Measurements from ENCODE around the gene PEPD. TPM values are rescaled to one million over a fixed set of nuclear protein-coding genes. Genes with fewer than 3 reads are reported as not detected.

PEPD gene
- total RNA-seq, 2 experiments from 2014 or later, result 26.9 to 37.4 TPM

DNA sequence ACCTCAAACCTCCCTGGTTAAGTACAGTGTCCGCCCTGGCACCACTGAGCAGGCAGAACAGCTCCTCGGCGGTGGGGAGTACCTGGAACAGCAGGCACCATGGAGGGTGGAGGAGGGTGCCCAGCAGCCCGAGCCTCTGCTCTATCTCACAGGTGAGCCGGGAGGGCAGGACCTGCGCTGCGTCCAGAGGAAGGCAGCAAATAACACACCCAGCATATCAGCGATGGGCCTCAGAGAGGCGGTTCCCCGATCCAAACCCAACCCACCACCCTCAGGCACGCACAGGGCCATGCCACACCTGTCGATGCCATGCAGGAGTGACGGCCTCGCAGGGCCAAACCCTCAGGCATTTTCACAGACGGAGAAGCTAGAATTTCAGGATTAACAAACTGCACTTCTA is 11.8 kb downstream of the PEPD start:
- no peaks in the 10 kb centered on the region for H3K27me3 Mint-ChIP-seq
- H3K4me1 Mint-ChIP-seq, result peaks cover 3% of the 10 kb centered on the region
- no peaks in the 10 kb centered on the region for H3K9me3 Mint-ChIP-seq (ENCODE audit: low read depth)
- H3K4me3 Mint-ChIP-seq, result no peak overlapping the region
- POLR2A ChIA-PET, result no interaction called here
- CTCF ChIA-PET, result interaction anchor here (0.6 kb wide), 1 partner anchor 165 kb away, joined by 3 read pairs; no protein-coding TSS in a partner anchor
- ATAC-seq (no peak), DNase-seq (no peak)
- H3K27ac Mint-ChIP-seq, result no peak overlapping the region
- intact Hi-C loops (cut with DNase I, micrococcal nuclease), result no loop called here
- H3K36me3 Mint-ChIP-seq (ENCODE audit: low read depth), result peaks cover 5% of the 10 kb centered on the region

DNA sequence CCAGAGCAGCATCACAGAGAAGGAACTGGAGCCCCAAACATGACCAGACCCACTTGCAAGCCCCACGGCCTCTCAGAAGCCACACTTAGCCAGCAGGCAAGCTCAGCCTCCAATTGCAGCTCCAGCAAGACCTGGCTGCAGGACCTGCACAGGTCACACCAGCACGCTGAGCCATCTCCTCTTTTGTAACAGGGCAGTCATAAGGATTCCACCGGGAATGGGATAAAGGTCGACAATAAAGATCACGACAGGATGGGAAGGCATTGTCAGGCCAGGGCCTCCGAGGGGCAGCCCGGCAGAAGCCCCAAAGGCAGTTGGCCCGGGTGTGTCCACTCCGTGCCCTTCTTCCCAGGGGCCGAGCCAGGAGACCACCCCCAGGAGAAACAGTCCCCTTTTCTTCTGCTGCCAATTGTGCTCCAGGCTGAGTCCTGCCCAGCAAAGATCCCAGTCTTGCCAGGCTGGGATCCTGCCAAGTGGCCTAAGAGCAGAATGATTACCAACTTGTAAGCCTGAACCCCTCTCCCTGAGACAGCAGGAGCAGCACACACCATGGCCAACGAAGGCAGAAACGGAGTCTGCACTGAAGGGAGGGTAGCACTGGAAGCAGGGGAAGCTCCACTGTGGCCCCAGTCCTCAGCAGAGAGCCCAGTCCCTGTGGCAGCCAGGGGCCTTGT is 12.5 kb downstream of the PEPD start:
- Mint-ChIP-seq H3K4me1 (no peaks in the 10 kb centered on the region), H3K36me3 (ENCODE audit: low read depth) (peaks cover 5% of the 10 kb centered on the region), H3K27me3 (no peaks in the 10 kb centered on the region), H3K27ac (no peak overlapping the region), H3K4me3 (no peak overlapping the region), H3K9me3 (ENCODE audit: low read depth) (no peaks in the 10 kb centered on the region)
- intact Hi-C loops (cut with DNase I, micrococcal nuclease), result no loop called here
- CTCF ChIA-PET, result interaction anchor here (0.7 kb wide), 1 partner anchor 63 kb away, joined by 3 read pairs; no protein-coding TSS in a partner anchor
- POLR2A ChIA-PET, result no interaction called here
- DNase-seq (no peak), ATAC-seq (no peak)

DNA sequence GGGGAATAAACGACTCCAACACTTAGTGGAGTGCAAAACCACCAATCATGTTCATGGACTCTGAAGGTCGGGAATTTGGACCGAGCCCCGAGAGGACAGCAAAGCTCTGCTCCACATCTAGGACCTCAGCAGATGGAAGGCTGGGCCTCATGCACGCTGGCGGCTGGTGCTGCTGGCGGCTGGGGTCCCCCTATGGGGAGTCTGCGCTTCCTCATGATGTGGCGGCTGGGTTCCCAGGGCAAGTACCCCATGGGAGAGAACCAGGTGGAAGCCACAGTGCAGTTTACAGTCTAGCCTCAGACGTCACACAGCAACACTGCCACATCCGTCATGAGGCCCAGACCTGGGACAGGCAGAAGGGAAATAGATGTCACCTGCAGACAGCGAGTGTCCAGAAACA is 13.2 kb downstream of the PEPD start:
- Mint-ChIP-seq H3K4me1 (no peaks in the 10 kb centered on the region), H3K27ac (no peak overlapping the region), H3K9me3 (ENCODE audit: low read depth) (no peaks in the 10 kb centered on the region), H3K27me3 (no peaks in the 10 kb centered on the region), H3K36me3 (ENCODE audit: low read depth) (peaks cover 5% of the 10 kb centered on the region), H3K4me3 (no peak overlapping the region)
- ATAC-seq (no peak), DNase-seq (no peak)
- ChIA-PET CTCF (no interaction called here), POLR2A (no interaction called here)
- intact Hi-C loops (cut with DNase I, micrococcal nuclease), result no loop called here

DNA sequence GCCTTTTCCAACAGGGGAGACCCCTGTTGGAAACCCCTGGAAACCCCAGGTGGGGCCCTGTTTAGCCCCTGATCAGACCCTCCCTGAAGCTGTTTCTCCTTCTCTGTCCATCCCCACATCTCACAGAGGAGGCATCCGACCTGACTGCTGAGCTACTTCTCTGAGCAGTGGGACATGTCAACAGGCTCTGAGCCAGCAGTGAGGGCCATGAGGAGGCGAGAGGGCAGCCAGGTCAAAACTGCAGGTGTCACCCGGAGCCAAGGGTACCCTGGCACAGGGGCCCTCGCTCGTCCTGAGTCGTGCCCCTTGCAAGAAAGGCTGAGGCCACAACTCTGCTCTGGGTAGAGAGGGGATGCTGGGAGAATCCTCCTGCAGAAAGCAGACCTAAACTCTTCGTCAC is 13.6 kb downstream of the PEPD start:
- ChIA-PET CTCF (no interaction called here), POLR2A (no interaction called here)
- no peaks in the 10 kb centered on the region for H3K9me3 Mint-ChIP-seq (ENCODE audit: low read depth)
- no peak for DNase-seq
- H3K36me3 Mint-ChIP-seq (ENCODE audit: low read depth), result peaks cover 3% of the 10 kb centered on the region
- ATAC-seq, result no peak
- no peaks in the 10 kb centered on the region for H3K4me1 Mint-ChIP-seq
- no peak overlapping the region for H3K27ac Mint-ChIP-seq
- intact Hi-C loops (cut with DNase I, micrococcal nuclease), result no loop called here
- no peak overlapping the region for H3K4me3 Mint-ChIP-seq
- no peaks in the 10 kb centered on the region for H3K27me3 Mint-ChIP-seq

DNA sequence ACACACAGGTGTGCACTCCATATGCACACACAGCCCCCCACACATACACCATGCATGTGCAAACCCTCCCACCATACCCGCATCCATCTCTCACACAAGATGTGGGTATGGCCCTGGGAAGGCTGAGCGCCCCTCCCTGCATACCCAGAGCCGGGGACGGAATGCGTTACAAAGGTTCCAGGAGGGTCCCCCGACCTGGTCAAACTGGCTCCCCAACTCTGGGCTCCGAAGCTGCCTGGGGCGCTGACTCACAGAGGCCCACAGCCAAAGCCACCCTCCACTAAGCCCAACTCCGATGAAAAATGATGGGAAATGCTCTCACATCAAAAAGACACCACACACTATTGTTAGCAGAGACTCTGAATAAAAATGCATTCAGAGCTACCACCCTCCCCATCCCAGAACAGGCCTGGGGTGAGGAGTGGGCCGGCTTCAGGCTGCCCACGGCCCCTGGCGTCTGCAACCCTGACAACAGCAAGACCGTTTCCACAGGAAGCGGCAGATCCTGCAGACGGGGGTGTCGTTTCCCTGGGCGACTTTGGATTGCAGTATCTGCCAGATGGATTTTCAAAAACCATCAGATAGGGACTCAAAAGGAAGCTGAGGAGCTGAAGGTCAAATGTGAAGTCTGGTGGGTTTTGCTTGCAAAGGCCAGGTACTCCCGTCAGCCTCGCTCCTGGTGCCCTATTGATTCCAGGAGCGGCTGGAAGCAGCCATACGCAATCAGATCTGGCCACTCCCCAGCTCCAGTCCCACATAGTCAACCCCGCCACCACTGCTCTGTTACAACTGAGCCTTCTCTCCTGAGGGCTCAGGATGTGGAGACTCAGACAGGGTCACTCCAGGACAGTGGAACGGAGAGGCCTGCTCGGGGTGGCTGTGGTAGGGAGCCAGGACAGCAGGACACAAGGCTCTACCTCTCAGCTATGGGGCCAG is 14.3 kb downstream of the PEPD start:
- peaks cover 3% of the 10 kb centered on the region for H3K36me3 Mint-ChIP-seq (ENCODE audit: low read depth)
- CTCF ChIA-PET, result no interaction called here
- no peaks in the 10 kb centered on the region for H3K4me1 Mint-ChIP-seq
- intact Hi-C loops (cut with DNase I, micrococcal nuclease), result no loop called here
- no peak overlapping the region for H3K4me3 Mint-ChIP-seq
- no peak for ATAC-seq
- no peak for DNase-seq
- H3K9me3 Mint-ChIP-seq (ENCODE audit: low read depth), result no peaks in the 10 kb centered on the region
- no peaks in the 10 kb centered on the region for H3K27me3 Mint-ChIP-seq
- no peak overlapping the region for H3K27ac Mint-ChIP-seq
- POLR2A ChIA-PET, result no interaction called here

DNA sequence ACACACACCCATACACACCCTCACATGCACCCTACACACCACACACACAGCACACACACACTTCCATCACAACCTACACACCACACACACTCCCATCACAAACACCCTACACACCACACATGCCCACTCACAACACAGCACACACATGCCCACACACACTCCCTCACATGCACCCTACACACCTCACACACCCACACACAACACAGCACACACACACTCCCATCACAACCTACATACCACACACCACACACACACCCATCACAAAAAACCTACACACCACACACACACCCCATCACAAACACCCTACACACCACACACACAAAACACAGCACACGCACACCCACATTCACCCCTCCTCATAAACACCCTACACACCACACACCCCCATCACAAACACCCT is 15.1 kb downstream of the PEPD start:
- Mint-ChIP-seq H3K4me1 (no peaks in the 10 kb centered on the region), H3K27ac (no peak overlapping the region), H3K27me3 (no peaks in the 10 kb centered on the region), H3K9me3 (ENCODE audit: low read depth) (no peaks in the 10 kb centered on the region), H3K36me3 (ENCODE audit: low read depth) (peaks cover 3% of the 10 kb centered on the region), H3K4me3 (no peak overlapping the region)
- intact Hi-C loops (cut with DNase I, micrococcal nuclease), result no loop called here
- ChIA-PET CTCF (no interaction called here), POLR2A (no interaction called here)
- no peak for ATAC-seq
- no peak for DNase-seq

DNA sequence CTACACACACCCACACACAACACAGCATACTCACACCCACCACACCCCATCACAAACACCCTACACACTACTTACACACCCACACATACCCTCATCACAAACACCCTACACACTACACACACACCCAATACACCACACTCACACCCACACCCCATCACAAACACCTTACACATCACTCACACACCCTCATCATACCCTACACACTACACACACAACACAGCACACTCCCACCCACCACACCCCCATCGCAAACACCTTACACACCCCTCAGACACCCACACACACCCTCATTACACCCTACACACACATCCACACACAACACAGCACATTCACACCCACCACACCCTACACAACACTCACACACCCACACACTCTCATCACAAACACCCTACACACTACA is 15.8 kb downstream of the PEPD start:
- H3K4me3 Mint-ChIP-seq, result no peak overlapping the region
- no peaks in the 10 kb centered on the region for H3K9me3 Mint-ChIP-seq (ENCODE audit: low read depth)
- intact Hi-C loops (cut with DNase I, micrococcal nuclease), result no loop called here
- H3K27ac Mint-ChIP-seq, result no peak overlapping the region
- POLR2A ChIA-PET, result no interaction called here
- H3K27me3 Mint-ChIP-seq, result no peaks in the 10 kb centered on the region
- H3K36me3 Mint-ChIP-seq (ENCODE audit: low read depth), result peaks cover 3% of the 10 kb centered on the region
- H3K4me1 Mint-ChIP-seq, result no peaks in the 10 kb centered on the region
- DNase-seq (no peak), ATAC-seq (no peak)
- CTCF ChIA-PET, result no interaction called here

DNA sequence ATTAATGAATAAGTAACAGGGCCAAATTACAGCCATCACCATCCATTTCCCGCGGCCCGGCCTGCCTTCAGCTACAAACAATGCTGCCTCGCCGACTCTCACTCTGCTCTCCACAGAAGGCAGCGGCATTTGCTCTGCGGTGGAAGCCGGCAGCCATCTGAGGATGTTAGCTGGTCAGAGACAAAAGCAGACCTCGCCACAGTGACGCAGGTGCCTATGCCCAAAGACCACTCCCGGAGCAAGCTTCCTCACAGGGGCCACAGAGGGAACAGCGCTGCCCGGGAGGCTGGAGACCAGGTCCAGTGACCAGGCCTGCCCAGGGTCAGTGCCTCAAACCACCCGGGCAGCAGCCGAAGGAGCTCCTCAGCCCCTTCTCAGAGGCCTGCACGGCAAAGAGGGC is 16.4 kb downstream of the PEPD start:
- intact Hi-C loops (cut with DNase I, micrococcal nuclease), result no loop called here
- Mint-ChIP-seq H3K36me3 (ENCODE audit: low read depth) (peaks cover 3% of the 10 kb centered on the region), H3K27ac (no peak overlapping the region), H3K9me3 (ENCODE audit: low read depth) (no peaks in the 10 kb centered on the region), H3K4me3 (no peak overlapping the region), H3K27me3 (no peaks in the 10 kb centered on the region), H3K4me1 (no peaks in the 10 kb centered on the region)
- DNase-seq (no peak), ATAC-seq (no peak)
- ChIA-PET POLR2A (no interaction called here), CTCF (no interaction called here)

DNA sequence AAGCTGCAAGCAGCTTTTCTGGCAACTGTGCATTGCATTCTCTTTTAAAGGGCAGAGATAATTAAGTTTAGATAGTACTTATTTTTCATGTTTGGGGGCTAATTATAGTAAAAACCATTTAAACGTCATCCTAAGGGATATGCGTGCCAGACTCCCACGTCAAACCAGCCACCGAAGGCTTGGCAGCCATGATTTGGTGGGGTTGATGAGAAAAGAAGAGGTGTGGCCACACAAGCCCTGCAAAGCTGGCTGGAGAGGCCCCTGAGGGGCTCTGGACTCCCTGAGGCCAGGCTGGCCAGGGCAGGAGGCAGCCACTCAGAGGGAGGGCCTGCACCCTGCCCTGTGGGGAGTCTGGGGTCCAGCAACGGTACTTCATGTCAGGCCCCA is 17.5 kb downstream of the PEPD start:
- Mint-ChIP-seq H3K4me3 (no peak overlapping the region), H3K4me1 (no peaks in the 10 kb centered on the region), H3K27ac (no peak overlapping the region), H3K36me3 (ENCODE audit: low read depth) (peaks cover 3% of the 10 kb centered on the region), H3K9me3 (ENCODE audit: low read depth) (no peaks in the 10 kb centered on the region), H3K27me3 (no peaks in the 10 kb centered on the region)
- ChIA-PET POLR2A (no interaction called here), CTCF (interaction anchor here (0.7 kb wide), 1 partner anchor 1599 kb away, joined by 3 read pairs; no protein-coding TSS in a partner anchor)
- DNase-seq (no peak), ATAC-seq (no peak)
- intact Hi-C loops (cut with DNase I, micrococcal nuclease), result no loop called here

DNA sequence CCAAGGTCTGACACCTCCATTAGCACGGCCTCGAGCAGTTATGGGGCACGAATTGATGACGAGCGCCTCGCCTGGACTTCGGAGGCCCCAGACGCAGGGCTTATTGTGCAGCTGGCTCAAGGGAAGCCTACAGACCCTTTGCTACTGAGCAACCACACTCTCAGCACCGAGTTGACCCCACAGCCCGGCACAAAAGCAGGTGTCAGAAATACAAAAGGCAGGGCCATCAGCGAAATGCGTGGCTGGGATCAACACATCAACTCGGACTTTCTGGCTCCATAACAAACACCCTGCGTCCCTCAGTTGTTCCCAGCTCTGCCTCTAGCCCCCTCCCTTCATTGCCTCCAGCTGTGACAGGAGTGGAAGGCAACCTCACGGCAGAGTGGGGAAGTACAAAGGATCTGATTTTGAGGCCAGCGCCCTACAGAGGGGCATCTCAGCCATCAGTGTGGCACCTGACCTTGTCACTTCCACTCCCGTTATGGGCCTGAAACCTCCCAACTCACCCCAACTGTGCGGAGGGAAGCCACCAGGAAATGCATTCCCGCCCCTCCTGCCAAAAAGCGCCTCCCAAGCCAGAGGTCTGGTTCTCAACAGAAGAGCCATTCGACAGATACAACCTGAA is 18.0 kb downstream of the PEPD start:
- ATAC-seq (no peak), DNase-seq (no peak)
- Mint-ChIP-seq H3K27ac (no peak overlapping the region), H3K9me3 (ENCODE audit: low read depth) (no peaks in the 10 kb centered on the region), H3K36me3 (ENCODE audit: low read depth) (no peaks in the 10 kb centered on the region), H3K4me1 (no peaks in the 10 kb centered on the region), H3K27me3 (no peaks in the 10 kb centered on the region), H3K4me3 (no peak overlapping the region)
- POLR2A ChIA-PET, result no interaction called here
- intact Hi-C loops (cut with DNase I, micrococcal nuclease), result no loop called here
- CTCF ChIA-PET, result interaction anchor here (0.7 kb wide), 1 partner anchor 1599 kb away, joined by 3 read pairs; no protein-coding TSS in a partner anchor

DNA sequence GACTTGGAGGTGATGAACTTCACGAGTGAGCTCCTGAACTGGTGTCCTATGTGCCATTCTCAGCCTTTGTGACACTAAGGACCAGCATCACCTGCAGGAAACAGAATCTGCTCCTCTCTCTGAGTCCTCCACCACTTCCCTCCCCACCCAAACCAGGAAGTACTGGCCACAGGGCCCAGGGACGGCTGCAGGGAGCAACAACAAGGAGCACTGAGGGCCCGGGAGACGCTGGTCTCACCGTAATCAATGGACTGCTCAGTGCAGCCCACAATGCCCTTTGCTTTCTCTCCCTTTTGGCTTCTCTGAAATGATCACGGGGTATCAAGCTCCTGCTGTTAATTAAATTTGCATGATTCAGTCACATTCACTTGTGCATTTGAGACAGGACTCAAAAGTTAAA is 18.6 kb downstream of the PEPD start:
- no peaks in the 10 kb centered on the region for H3K27me3 Mint-ChIP-seq
- no peaks in the 10 kb centered on the region for H3K9me3 Mint-ChIP-seq (ENCODE audit: low read depth)
- H3K4me1 Mint-ChIP-seq, result no peaks in the 10 kb centered on the region
- intact Hi-C loops (cut with DNase I, micrococcal nuclease), result no loop called here
- H3K4me3 Mint-ChIP-seq, result no peak overlapping the region
- H3K27ac Mint-ChIP-seq, result no peak overlapping the region
- DNase-seq (no peak), ATAC-seq (no peak)
- ChIA-PET POLR2A (no interaction called here), CTCF (no interaction called here)
- H3K36me3 Mint-ChIP-seq (ENCODE audit: low read depth), result no peaks in the 10 kb centered on the region

DNA sequence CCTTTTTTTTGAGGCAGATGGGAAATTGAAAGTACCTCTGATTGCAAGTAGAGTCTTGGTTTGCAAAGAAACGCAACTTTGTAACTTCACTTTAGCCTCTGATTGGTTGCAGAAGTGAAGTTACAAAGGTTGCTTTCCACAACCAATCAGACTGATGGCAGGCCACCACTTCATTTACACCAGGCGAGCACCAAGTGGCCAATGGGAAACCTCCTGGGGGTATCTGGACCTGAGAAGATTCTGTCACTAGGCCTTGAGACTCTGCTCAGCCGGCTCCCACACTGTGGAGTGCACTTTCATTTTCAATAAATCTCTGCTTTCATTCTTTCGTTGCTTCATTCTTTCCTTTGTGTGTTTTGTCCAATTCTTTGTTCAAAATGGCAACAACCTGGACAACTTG is 19.1 kb downstream of the PEPD start:
- ATAC-seq, result no peak

More for the DNA sequence above, 19.1 kb downstream of the PEPD start:
- Mint-ChIP-seq H3K36me3 (ENCODE audit: low read depth) (no peaks in the 10 kb centered on the region), H3K4me1 (no peaks in the 10 kb centered on the region), H3K27ac (no peak overlapping the region), H3K27me3 (no peaks in the 10 kb centered on the region), H3K4me3 (no peak overlapping the region), H3K9me3 (ENCODE audit: low read depth) (no peaks in the 10 kb centered on the region)
- DNase-seq, result no peak
- CTCF ChIA-PET, result no interaction called here
- POLR2A ChIA-PET, result no interaction called here
- intact Hi-C loops (cut with DNase I, micrococcal nuclease), result no loop called here

All from activated CD4-positive, alpha-beta T cell treated with anti-CD3 and anti-CD28 coated beads for 36 hours (primary cell).